SK-N-SH (cell line): ENCODE data around the gene GALNS. TPM values are rescaled to one million over a fixed set of nuclear protein-coding genes. Genes with fewer than 3 reads are reported as not detected.

ENCODE experiments used
- CTCF ChIA-PET: fragments of 300-600, 350-600 bp; formaldehyde crosslinking; extraction: SDS; loops from one replicate; lab custom pipeline; 2021; lab: Yijun Ruan, JAX
- POLR2A ChIA-PET: fragments of 350-600 bp; sonication (Branson Sonifier 250); formaldehyde crosslinking; extraction: SDS; loops from one replicate; lab custom pipeline; 2020; ENCODE audit warnings: antibody characterized with exemption, inconsistent platforms; lab: Yijun Ruan, JAX
- DNase-seq: peaks from one replicate; pipeline ENCODE4 v3.0.0; 2012
- H2AFZ ChIP-seq: fragments of 200-600 bp; sonication (generic); 2 replicates; pipeline ENCODE4 v1.8.1; 2016; ENCODE audit warnings: antibody characterized with exemption, mild to moderate bottlenecking, low read depth
- H3F3A ChIP-seq: fragments of 200-600 bp; sonication (generic); replicated peaks from 2 replicates; pipeline ENCODE3; 2016; ENCODE audit warnings: antibody characterized with exemption, mild to moderate bottlenecking; ENCODE audit not compliant: insufficient read depth
- H3K27ac ChIP-seq, 2 experiments: fragments of 200-500 bp in 1 of 2; fragments of 200-600 bp in 1 of 2; sonication (Bioruptor generic) in 1 of 2; sonication (generic), shearing (Covaris generic) in 1 of 2; 2 replicates each; pipeline versions ENCODE4 v1.5.1 to v1.6.1; 2014 to 2016; ENCODE audit warnings: low read depth in 2 of 2, inconsistent platforms in 1 of 2, low read length in 1 of 2, mild to moderate bottlenecking in 1 of 2, mixed read lengths in 1 of 2
- H3K27me3 ChIP-seq: fragments of 200-600 bp; sonication (generic), shearing (Covaris generic); 2 replicates; pipeline ENCODE4 v1.6.1; 2016; ENCODE audit warnings: mixed run types; ENCODE audit not compliant: insufficient read depth
- H3K36me3 ChIP-seq, 2 experiments: fragments of 200-500 bp in 1 of 2; fragments of 200-600 bp in 1 of 2; sonication (Bioruptor generic) in 1 of 2; sonication (generic) in 1 of 2; replicated peaks in 1 of 2; 2 replicates each; pipeline versions ENCODE3 to v1.5.1; 2014 to 2016; ENCODE audit warnings: low read length in 1 of 2, mild to moderate bottlenecking in 1 of 2; ENCODE audit not compliant: insufficient read depth in 2 of 2, control insufficient read depth in 1 of 2
- H3K4me1 ChIP-seq, 2 experiments: fragments of 200-500 bp in 1 of 2; fragments of 200-600 bp in 1 of 2; sonication (Bioruptor generic) in 1 of 2; sonication (generic), shearing (Covaris generic) in 1 of 2; 2 replicates each; pipeline versions ENCODE4 v1.5.1 to v1.6.1; 2014 to 2016; ENCODE audit warnings: low read depth in 1 of 2, low read length in 1 of 2, mixed run types in 1 of 2; ENCODE audit not compliant: insufficient read depth in 2 of 2, control insufficient read depth in 1 of 2
- H3K4me2 ChIP-seq: fragments of 200-600 bp; sonication (generic), shearing (Covaris generic); 2 replicates; pipeline ENCODE4 v1.6.1; 2017; ENCODE audit warnings: mixed run types
- H3K4me3 ChIP-seq, 2 experiments: fragments of 200-500 bp in 1 of 2; fragments of 200-600 bp in 1 of 2; sonication (Bioruptor generic) in 1 of 2; sonication (generic), shearing (Covaris generic) in 1 of 2; 2 replicates each; pipeline versions ENCODE4 v1.5.1 to v1.8.1; 2014 to 2016; ENCODE audit warnings: low read depth in 2 of 2, inconsistent platforms in 1 of 2, low read length in 1 of 2, mild to moderate bottlenecking in 1 of 2, mixed read lengths in 1 of 2, moderate library complexity in 1 of 2
- H3K79me2 ChIP-seq: fragments of 200-600 bp; sonication (generic); 2 replicates; pipeline ENCODE4 v1.8.1; 2017; ENCODE audit warnings: mild to moderate bottlenecking; ENCODE audit not compliant: insufficient read depth
- H3K9ac ChIP-seq: fragments of 200-600 bp; sonication (generic); 2 replicates; pipeline ENCODE4 v1.6.1; 2017; ENCODE audit warnings: mixed run types
- H3K9me2 ChIP-seq: fragments of 200-600 bp; sonication (generic); 2 replicates; pipeline ENCODE4 v1.6.1; 2017; ENCODE audit warnings: mixed run types
- H3K9me3 ChIP-seq: fragments of 200-600 bp; sonication (generic); 2 replicates; pipeline ENCODE4 v1.6.1; 2017; ENCODE audit warnings: mixed run types, mild to moderate bottlenecking, moderate library complexity
- H4K20me1 ChIP-seq: fragments of 200-600 bp; sonication (generic); 2 replicates; pipeline ENCODE4 v1.6.1; 2017; ENCODE audit warnings: mild to moderate bottlenecking, mixed run types; ENCODE audit not compliant: insufficient read depth
- CHD2 ChIP-seq: fragments of 150-350 bp; IDR thresholded peaks from 2 replicates; pipeline ENCODE4 v1.6.1; 2018; ENCODE audit warnings: low read length; ENCODE audit not compliant: partially characterized antibody
- FOSL2 ChIP-seq: IDR thresholded peaks from 2 replicates; pipeline ENCODE4 v1.4.0; 2012; ENCODE audit warnings: low read depth, mild to moderate bottlenecking, moderate library complexity, borderline replicate concordance
- FOXM1 ChIP-seq: IDR thresholded peaks from 2 replicates; pipeline ENCODE4 v1.4.0; 2012; ENCODE audit warnings: low read depth, mild to moderate bottlenecking
- GABPA ChIP-seq: IDR thresholded peaks from 2 replicates; pipeline ENCODE4 v1.4.0; 2012; ENCODE audit warnings: low read depth, mild to moderate bottlenecking
- GATA2 ChIP-seq: sonication (generic); formaldehyde crosslinking; IDR thresholded peaks from 2 replicates; pipeline ENCODE4 v1.5.0; 2020; ENCODE audit warnings: mild to moderate bottlenecking, missing genetic modification reagents
- JUND ChIP-seq: IDR thresholded peaks from 2 replicates; pipeline ENCODE4 v1.4.0; 2012
- MEF2A ChIP-seq: IDR thresholded peaks from 2 replicates; pipeline ENCODE4 v1.4.0; 2012; ENCODE audit warnings: low read depth, borderline replicate concordance
- MXI1 ChIP-seq: IDR thresholded peaks from 2 replicates; pipeline ENCODE4 v1.6.1; 2012; ENCODE audit warnings: mild to moderate bottlenecking, low read depth, low read length, improper control_type of control experiment
- NFIC ChIP-seq: IDR thresholded peaks from 2 replicates; pipeline ENCODE4 v1.4.0; 2012; ENCODE audit warnings: borderline replicate concordance
- NRF1 ChIP-seq: IDR thresholded peaks from 2 replicates; pipeline ENCODE4 v1.6.1; 2012; ENCODE audit warnings: low read depth, mild to moderate bottlenecking, low read length
- RAD21 ChIP-seq: IDR thresholded peaks from 2 replicates; pipeline ENCODE4 v1.6.1; 2012; ENCODE audit warnings: mild to moderate bottlenecking, low read length
- RFX5 ChIP-seq: IDR thresholded peaks from 2 replicates; pipeline ENCODE4 v1.6.1; 2012; ENCODE audit warnings: mild to moderate bottlenecking, improper control_type of control experiment, low read length
- SIN3A ChIP-seq: IDR thresholded peaks from 2 replicates; pipeline ENCODE4 v1.6.1; 2012; ENCODE audit warnings: low read depth, mild to moderate bottlenecking, low read length, moderate library complexity, borderline replicate concordance
- TAF1 ChIP-seq: IDR thresholded peaks from 2 replicates; pipeline ENCODE4 v1.6.1; 2012; ENCODE audit warnings: low read depth, mild to moderate bottlenecking, low read length, moderate library complexity, borderline replicate concordance
- TCF12 ChIP-seq: IDR thresholded peaks from 2 replicates; pipeline ENCODE4 v1.4.0; 2012
- YY1 ChIP-seq: IDR thresholded peaks from 2 replicates; pipeline ENCODE4 v1.4.0; 2012; ENCODE audit warnings: low read depth, mild to moderate bottlenecking
- WGBS: methylation state at CpG from one replicate; pipeline ENCODE4 v1.1.6; 2017; ENCODE audit warnings: low lambda C conversion rate; 5-methylcytosine and 5-hydroxymethylcytosine counted together
- polyA plus RNA-seq, 3 experiments: library from polyadenylated mRNA; depleted of rRNA; stranded (reverse); fragments of >200 nt; gene quantifications; 2 replicates each; pipeline ENCODE4 v1.2.3, GENCODE V29; 2012
- TF ChIP-seq, protein P1 (sequence below): IDR thresholded peaks from 2 replicates; pipeline ENCODE4 v1.4.0; 2012; ENCODE audit warnings: low read depth, borderline replicate concordance
- TF ChIP-seq, protein P2 (sequence below): fragments of 200-600 bp; sonication (generic); IDR thresholded peaks from 2 replicates; pipeline ENCODE4 v1.6.1; 2017; ENCODE audit warnings: antibody characterized with exemption, mild to moderate bottlenecking, moderate library complexity
- TF ChIP-seq, protein P3 (sequence below): IDR thresholded peaks from 2 replicates; pipeline ENCODE4; 2012
- TF ChIP-seq, protein P4 (sequence below): IDR thresholded peaks from 2 replicates; pipeline ENCODE4 v1.4.0; 2012; ENCODE audit warnings: low read depth
- TF ChIP-seq, protein P5 (sequence below): IDR thresholded peaks from 2 replicates; pipeline ENCODE4 v1.4.0; 2012; ENCODE audit warnings: low read depth, borderline replicate concordance

GALNS gene
- polyA plus RNA-seq, 1 of the 3 experiments (the other 2 are of a cell fraction): 16.5 TPM

DNA sequence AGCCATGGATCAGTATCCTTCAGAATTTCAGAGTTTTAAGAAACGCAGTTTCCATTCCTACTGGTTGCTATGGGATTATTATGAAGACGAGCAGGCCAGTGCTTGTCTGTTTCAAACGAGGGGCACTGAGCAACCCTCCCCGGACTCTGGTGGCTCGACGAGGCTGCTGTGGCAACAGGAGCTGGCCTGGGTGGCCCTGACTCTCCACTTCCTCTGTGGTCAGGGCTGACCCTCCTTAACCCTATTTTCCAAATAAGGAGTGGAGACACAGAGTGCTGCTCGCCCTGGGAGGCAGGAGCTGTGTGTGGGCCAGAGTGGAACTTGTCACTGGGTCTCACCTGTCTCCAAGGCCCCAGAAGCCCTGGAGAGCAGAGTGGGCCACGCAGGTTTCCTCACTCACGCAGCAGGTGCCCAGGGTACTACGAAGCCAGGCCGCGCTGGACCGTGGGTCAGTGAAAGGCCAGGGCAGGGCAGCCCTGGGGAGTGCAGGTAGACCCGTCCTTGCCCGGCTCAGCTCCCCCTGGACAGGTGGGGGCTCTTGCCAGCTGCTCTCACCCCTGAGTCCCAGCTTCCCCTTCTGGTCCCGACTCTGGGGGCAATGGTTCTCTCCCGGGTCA is 3.3 kb downstream of the GALNS start:
- Histone ChIP-seq H3K27me3 (no peaks in the 10 kb centered on the region), H3K9ac (no peak overlapping the region), H4K20me1 (0 out of 2 replicates have a peak, but pooled peaks cover 10% of the 10 kb centered on the region), H3K27ac (no peak overlapping the region), H3K4me2 (no peak overlapping the region), H2AFZ (no peak overlapping the region), H3K4me3 (no peak overlapping the region), H3K4me1 (peaks cover 5 to 15% of the 10 kb centered on the region in 2 experiments; a peak in 1 of 4 replicates), H3K79me2 (peaks cover 17% of the 10 kb centered on the region), H3K9me3 (no peaks in the 10 kb centered on the region), H3K36me3 (peaks cover 0 to 4% of the 10 kb centered on the region in 2 experiments), H3F3A (peaks cover 12% of the 10 kb centered on the region), H3K9me2 (no peaks in the 10 kb centered on the region)
- ChIA-PET POLR2A (no interaction called here), CTCF (interaction anchor here (0.7 kb wide), 1 partner anchor 704 kb away, joined by 3 read pairs; no protein-coding TSS in a partner anchor)
- WGBS: 85% methylated on average over 7 of the region's 17 CpGs
- no peak for TF ChIP-seq YY1
- TF ChIP-seq FOXM1: no peak
- no peak for TF ChIP-seq JUND
- TF ChIP-seq, protein P1, sequence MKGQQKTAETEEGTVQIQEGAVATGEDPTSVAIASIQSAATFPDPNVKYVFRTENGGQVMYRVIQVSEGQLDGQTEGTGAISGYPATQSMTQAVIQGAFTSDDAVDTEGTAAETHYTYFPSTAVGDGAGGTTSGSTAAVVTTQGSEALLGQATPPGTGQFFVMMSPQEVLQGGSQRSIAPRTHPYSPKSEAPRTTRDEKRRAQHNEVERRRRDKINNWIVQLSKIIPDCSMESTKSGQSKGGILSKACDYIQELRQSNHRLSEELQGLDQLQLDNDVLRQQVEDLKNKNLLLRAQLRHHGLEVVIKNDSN: no peak
- TF ChIP-seq, protein P2, sequence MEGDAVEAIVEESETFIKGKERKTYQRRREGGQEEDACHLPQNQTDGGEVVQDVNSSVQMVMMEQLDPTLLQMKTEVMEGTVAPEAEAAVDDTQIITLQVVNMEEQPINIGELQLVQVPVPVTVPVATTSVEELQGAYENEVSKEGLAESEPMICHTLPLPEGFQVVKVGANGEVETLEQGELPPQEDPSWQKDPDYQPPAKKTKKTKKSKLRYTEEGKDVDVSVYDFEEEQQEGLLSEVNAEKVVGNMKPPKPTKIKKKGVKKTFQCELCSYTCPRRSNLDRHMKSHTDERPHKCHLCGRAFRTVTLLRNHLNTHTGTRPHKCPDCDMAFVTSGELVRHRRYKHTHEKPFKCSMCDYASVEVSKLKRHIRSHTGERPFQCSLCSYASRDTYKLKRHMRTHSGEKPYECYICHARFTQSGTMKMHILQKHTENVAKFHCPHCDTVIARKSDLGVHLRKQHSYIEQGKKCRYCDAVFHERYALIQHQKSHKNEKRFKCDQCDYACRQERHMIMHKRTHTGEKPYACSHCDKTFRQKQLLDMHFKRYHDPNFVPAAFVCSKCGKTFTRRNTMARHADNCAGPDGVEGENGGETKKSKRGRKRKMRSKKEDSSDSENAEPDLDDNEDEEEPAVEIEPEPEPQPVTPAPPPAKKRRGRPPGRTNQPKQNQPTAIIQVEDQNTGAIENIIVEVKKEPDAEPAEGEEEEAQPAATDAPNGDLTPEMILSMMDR: no peak
- no peak for TF ChIP-seq TAF1
- no peak for TF ChIP-seq TCF12
- no peak for TF ChIP-seq SIN3A
- no peak for TF ChIP-seq GABPA
- TF ChIP-seq MXI1: no peak
- no peak for TF ChIP-seq FOSL2
- TF ChIP-seq RAD21: no peak
- no peak for TF ChIP-seq NRF1
- no peak for TF ChIP-seq NFIC
- no peak for DNase-seq

DNA sequence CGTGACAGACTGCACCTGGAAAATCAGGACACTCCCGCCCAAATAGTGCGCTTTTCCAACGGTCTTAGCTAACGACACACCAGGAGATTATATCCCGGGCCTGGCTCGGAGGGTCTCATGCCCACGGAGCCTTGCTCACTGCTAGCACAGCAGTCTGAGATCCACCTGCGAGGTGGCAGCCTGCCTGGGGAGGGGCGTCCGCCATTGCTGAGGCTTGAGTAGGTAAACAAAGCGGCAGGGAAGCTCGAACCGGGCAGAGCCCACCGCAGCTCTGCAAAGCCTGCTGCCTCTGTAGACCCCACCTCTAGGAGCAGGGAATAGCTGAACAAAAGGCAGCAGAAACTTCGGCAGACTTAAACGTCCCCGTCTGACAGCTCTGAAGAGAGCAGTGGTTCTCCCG is 5.1 kb downstream of the GALNS start:
- Histone ChIP-seq H3K36me3 (peaks cover 0 to 7% of the 10 kb centered on the region in 2 experiments), H4K20me1 (0 out of 2 replicates have a peak, but pooled peaks cover 7% of the 10 kb centered on the region), H3K27ac (no peak overlapping the region), H2AFZ (no peak overlapping the region), H3F3A (peaks cover 12% of the 10 kb centered on the region), H3K4me2 (no peak overlapping the region), H3K9ac (no peak overlapping the region), H3K4me1 (peaks cover 0 to 7% of the 10 kb centered on the region in 2 experiments; a peak in 1 of 4 replicates), H3K27me3 (no peaks in the 10 kb centered on the region), H3K9me2 (no peaks in the 10 kb centered on the region), H3K79me2 (peaks cover 11% of the 10 kb centered on the region), H3K9me3 (no peaks in the 10 kb centered on the region), H3K4me3 (no peak overlapping the region)
- DNase-seq: no peak
- ChIA-PET CTCF (interaction anchor here (1.2 kb wide), 1 partner anchor 32 kb away, joined by 3 read pairs; no protein-coding TSS in a partner anchor), POLR2A (no interaction called here)
- 94% methylated on average over 8 of the region's 19 CpGs for WGBS
- TF ChIP-seq CHD2 (no peak), RFX5 (no peak), SIN3A (no peak), GABPA (no peak), GATA2 (CRISPR knock-in tag) (no peak), NRF1 (no peak), MEF2A (no peak), MXI1 (no peak)
- TF ChIP-seq, protein P3, sequence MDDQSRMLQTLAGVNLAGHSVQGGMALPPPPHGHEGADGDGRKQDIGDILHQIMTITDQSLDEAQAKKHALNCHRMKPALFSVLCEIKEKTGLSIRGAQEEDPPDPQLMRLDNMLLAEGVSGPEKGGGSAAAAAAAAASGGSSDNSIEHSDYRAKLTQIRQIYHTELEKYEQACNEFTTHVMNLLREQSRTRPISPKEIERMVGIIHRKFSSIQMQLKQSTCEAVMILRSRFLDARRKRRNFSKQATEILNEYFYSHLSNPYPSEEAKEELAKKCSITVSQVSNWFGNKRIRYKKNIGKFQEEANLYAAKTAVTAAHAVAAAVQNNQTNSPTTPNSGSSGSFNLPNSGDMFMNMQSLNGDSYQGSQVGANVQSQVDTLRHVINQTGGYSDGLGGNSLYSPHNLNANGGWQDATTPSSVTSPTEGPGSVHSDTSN: no peak
- TF ChIP-seq, protein P4, sequence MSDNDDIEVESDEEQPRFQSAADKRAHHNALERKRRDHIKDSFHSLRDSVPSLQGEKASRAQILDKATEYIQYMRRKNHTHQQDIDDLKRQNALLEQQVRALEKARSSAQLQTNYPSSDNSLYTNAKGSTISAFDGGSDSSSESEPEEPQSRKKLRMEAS: no peak
- TF ChIP-seq, protein P5, sequence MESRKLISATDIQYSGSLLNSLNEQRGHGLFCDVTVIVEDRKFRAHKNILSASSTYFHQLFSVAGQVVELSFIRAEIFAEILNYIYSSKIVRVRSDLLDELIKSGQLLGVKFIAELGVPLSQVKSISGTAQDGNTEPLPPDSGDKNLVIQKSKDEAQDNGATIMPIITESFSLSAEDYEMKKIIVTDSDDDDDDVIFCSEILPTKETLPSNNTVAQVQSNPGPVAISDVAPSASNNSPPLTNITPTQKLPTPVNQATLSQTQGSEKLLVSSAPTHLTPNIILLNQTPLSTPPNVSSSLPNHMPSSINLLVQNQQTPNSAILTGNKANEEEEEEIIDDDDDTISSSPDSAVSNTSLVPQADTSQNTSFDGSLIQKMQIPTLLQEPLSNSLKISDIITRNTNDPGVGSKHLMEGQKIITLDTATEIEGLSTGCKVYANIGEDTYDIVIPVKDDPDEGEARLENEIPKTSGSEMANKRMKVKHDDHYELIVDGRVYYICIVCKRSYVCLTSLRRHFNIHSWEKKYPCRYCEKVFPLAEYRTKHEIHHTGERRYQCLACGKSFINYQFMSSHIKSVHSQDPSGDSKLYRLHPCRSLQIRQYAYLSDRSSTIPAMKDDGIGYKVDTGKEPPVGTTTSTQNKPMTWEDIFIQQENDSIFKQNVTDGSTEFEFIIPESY: no peak
- TF ChIP-seq, protein P1: no peak
